ENCODE data around the gene SEL1L3. TPM values are rescaled to one million over a fixed set of nuclear protein-coding genes. Genes with fewer than 3 reads are reported as not detected.

SEL1L3 gene
- total and polyA plus RNA-seq, 9 of the 15 experiments (the other 6 are each of a cell fraction or from before 2014, with no cell fraction given): 10.0 to 44.3 (median 21.6) TPM

GRCh38 chr4:25830548-25830947 is 32.2 kb downstream of the SEL1L3 start:
- in situ Hi-C loops (cut with MboI) (no loop called here), intact Hi-C loops (cut with micrococcal nuclease) (no loop called here)
- Histone ChIP-seq H3K9me1 (ENCODE audit: control insufficient read depth, insufficient read depth, low read length) (no peaks in the 10 kb centered on the region), H3K4me1 (replicated peaks in 1 of 2; ENCODE audit: control insufficient read depth in 2 of 2, insufficient read depth in 2 of 2, low read length in 2 of 2) (peaks cover 0 to 5% of the 10 kb centered on the region in 2 experiments; a peak in 2 of 5 replicates), H3K9ac (ENCODE audit: insufficient read depth in 1 of 2, low read depth in 2 of 2, low read length in 2 of 2) (no peak overlapping the region), H3K4me3 (no peak overlapping the region), H3K36me3 (ENCODE audit: control insufficient read depth, insufficient read depth, low read length) (peaks cover 10% of the 10 kb centered on the region), H3K4me2 (ENCODE audit: insufficient read depth, low read length) (no peak overlapping the region), H3K9me3 (replicated peaks; ENCODE audit: control insufficient read depth, insufficient read depth, low read depth, low read length) (no peaks in the 10 kb centered on the region), H3K79me2 (ENCODE audit: control insufficient read depth, insufficient read depth, low read length) (no peaks in the 10 kb centered on the region), H4K20me1 (replicated peaks; ENCODE audit: control insufficient read depth, insufficient read depth, low read length) (peaks cover 12% of the 10 kb centered on the region; the same call in 1 of the 2 replicates), H3K27ac (ENCODE audit: extremely low read depth, low read depth, low read length) (no peak overlapping the region), H3K27me3 (ENCODE audit: control insufficient read depth in 2 of 2, insufficient read depth in 2 of 2, low read length in 2 of 2) (no peaks in the 10 kb centered on the region), H2AFZ (ENCODE audit: low read depth, low read length) (no peak overlapping the region)
- POLR2A ChIA-PET: no interaction called here
- WGBS (ENCODE audit: insufficient coverage, low coverage, missing lambda C conversion rate): 78% methylated on average over 5 of the region's 5 CpGs
- no peak for FAIRE-seq
- CTCF ChIA-PET (ENCODE audit: low intra/inter-chr PET ratio): no interaction called here
- no peak for DNase-seq (ENCODE audit: extremely low read depth in 1 of 4, low spot score in 3 of 4)
- BruUV-seq (replicated peaks): no TSS peak
- no peak for ATAC-seq
- TF ChIP-seq TOE1 (IDR thresholded peaks at IDR 0.05; ENCODE audit: borderline replicate concordance): no peak
- TF ChIP-seq TOE1 (CRISPR knock-in tag; IDR thresholded peaks at IDR 0.05; ENCODE audit: borderline replicate concordance, low read depth): no peak
- TF ChIP-seq GABPA (tag; conservative IDR thresholded peaks at IDR 0.05; ENCODE audit: low read depth): no peak
- TF ChIP-seq LARP7 (IDR thresholded peaks at IDR 0.05): no peak
- TF ChIP-seq USF2 (CRISPR knock-in tag; IDR thresholded peaks at IDR 0.05): no peak
- no peak for TF ChIP-seq SFPQ (IDR thresholded peaks at IDR 0.05; ENCODE audit: low read depth, low read length)
- TF ChIP-seq ASH1L (IDR thresholded peaks at IDR 0.05; ENCODE audit: borderline replicate concordance, low read depth, partially characterized antibody): no peak
- TF ChIP-seq TRIM25 (IDR thresholded peaks at IDR 0.05; ENCODE audit: borderline replicate concordance): no peak
- TF ChIP-seq ZBTB33 (CRISPR knock-in tag; IDR thresholded peaks at IDR 0.05): no peak
- no peak for TF ChIP-seq SP1 (CRISPR knock-in tag; IDR thresholded peaks at IDR 0.05)
- no peak for TF ChIP-seq TSC22D4 (tag; IDR thresholded peaks at IDR 0.05)
- no peak for TF ChIP-seq ARID1B (IDR thresholded peaks at IDR 0.05)
- no peak for TF ChIP-seq ZNF431 (CRISPR knock-in tag; IDR thresholded peaks at IDR 0.05)
- no peak for TF ChIP-seq MCM5 (IDR thresholded peaks at IDR 0.05; ENCODE audit: low read depth)
- TF ChIP-seq E2F3 (CRISPR knock-in tag; IDR thresholded peaks at IDR 0.05): no peak
- no peak for TF ChIP-seq ZNF239 (CRISPR knock-in tag; IDR thresholded peaks at IDR 0.05)
- no peak for TF ChIP-seq ADNP (tag; IDR thresholded peaks at IDR 0.05)
